Thoracic aorta (tissue), 2 donors: ENCODE data around the gene PLA2G4E. TPM values are rescaled to one million over a fixed set of nuclear protein-coding genes. Genes with fewer than 3 reads are reported as not detected.

Source experiments
- ATAC-seq: fragments of 150-250 bp; one replicate; pipeline ENCODE4 v1.8.0; 2017; ENCODE audit warnings: low read depth; ENCODE audit not compliant: insufficient number of reproducible peaks, low FRiP score
- DNase-seq: peaks from one replicate; pipeline ENCODE4 v3.0.0-alpha.2; 2020; ENCODE audit warnings: low spot score
- H3K27ac ChIP-seq, 2 donors: fragments of 200-600 bp; sonication (generic); 1 replicate in 1 of 2; 2 replicates in 1 of 2; pipeline ENCODE4 v1.5.1; 2016; ENCODE audit warnings: mild to moderate bottlenecking in 2 of 2, moderate library complexity in 2 of 2
- H3K27me3 ChIP-seq: fragments of 200-600 bp; sonication (generic); replicated peaks from 2 replicates; pipeline ENCODE4 v1.6.0; 2016; ENCODE audit warnings: mild to moderate bottlenecking; ENCODE audit not compliant: insufficient read depth
- H3K36me3 ChIP-seq: fragments of 200-600 bp; sonication (generic); one replicate; pipeline ENCODE4 v1.5.1; 2016
- H3K4me1 ChIP-seq, 2 donors: fragments of 200-600 bp; sonication (generic); 1 replicate in 1 of 2; 2 replicates in 1 of 2; pipeline versions ENCODE4 v1.5.1 to v1.6.0; 2016; ENCODE audit warnings: low read depth in 2 of 2, mild to moderate bottlenecking in 1 of 2; ENCODE audit not compliant: control insufficient read depth in 1 of 2
- H3K4me3 ChIP-seq: fragments of 200-600 bp; sonication (generic); 2 replicates; pipeline ENCODE4 v1.5.1; 2016; ENCODE audit warnings: mild to moderate bottlenecking
- H3K9me3 ChIP-seq: fragments of 200-600 bp; sonication (generic); 2 replicates; pipeline ENCODE4 v1.5.1; 2016
- CTCF ChIP-seq: fragments of 200-600 bp; sonication (generic); IDR thresholded peaks from one replicate; pipeline ENCODE4 v1.5.1; 2019; ENCODE audit warnings: antibody characterized with exemption
- total RNA-seq, 2 donors: library from RNA; depleted of rRNA; stranded (reverse); fragments of >200 nt; gene quantifications; one replicate each; pipeline versions ENCODE4 v1.1.0 to v1.2.3, GENCODE V29; 2016

The PLA2G4E gene, protein sequence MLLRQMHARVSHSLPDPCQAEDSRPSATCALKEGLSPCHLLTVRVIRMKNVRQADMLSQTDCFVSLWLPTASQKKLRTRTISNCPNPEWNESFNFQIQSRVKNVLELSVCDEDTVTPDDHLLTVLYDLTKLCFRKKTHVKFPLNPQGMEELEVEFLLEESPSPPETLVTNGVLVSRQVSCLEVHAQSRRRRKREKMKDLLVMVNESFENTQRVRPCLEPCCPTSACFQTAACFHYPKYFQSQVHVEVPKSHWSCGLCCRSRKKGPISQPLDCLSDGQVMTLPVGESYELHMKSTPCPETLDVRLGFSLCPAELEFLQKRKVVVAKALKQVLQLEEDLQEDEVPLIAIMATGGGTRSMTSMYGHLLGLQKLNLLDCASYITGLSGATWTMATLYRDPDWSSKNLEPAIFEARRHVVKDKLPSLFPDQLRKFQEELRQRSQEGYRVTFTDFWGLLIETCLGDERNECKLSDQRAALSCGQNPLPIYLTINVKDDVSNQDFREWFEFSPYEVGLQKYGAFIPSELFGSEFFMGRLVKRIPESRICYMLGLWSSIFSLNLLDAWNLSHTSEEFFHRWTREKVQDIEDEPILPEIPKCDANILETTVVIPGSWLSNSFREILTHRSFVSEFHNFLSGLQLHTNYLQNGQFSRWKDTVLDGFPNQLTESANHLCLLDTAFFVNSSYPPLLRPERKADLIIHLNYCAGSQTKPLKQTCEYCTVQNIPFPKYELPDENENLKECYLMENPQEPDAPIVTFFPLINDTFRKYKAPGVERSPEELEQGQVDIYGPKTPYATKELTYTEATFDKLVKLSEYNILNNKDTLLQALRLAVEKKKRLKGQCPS
- total RNA-seq = not detected

DNA sequence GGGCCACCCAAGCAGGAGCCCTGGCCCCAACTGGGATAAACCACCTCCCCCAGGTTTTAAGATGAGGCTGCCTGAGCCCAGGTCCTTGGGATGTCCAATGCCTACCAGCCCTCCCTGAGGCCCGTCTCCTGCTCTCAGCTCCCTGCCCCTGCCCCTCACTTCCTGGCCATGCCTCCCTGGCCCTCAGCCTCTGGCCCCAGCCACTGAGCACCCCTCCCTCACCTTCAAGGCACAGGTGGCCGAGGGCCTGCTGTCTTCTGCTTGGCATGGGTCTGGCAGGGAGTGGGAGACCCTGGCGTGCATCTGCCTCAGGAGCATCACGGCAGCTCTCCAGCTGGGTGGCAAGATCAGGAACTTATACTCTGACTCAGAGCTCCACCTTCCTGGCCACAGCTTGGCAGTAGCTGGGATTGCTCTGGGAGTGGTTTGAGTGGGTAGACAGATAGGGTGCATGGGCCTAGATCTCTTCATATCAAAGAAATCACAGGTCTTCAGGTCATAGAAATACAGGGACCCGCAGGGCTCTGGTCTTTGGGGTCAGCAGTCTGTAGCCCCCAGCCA, at the start of gene PLA2G4E:
Gene PLA2G4E, minus strand, starts transcription at position 330 of the 561 bp plus-strand sequence. Its CDS starts 12 bp downstream, at position 318.
- Histone ChIP-seq H3K4me3 (no peak within 1 kb of the TSS), H3K27me3 (no peaks in the 10 kb centered on the region), H3K27ac (no peak within 1 kb of the TSS), H3K36me3 (no peaks in the 10 kb centered on the region), H3K9me3 (no peaks in the 10 kb centered on the region), H3K4me1 (peaks cover 0 to 10% of the 10 kb centered on the region in 2 donors)
- no peak for ATAC-seq
- no peak for TF ChIP-seq CTCF
- no peak for DNase-seq

- Histone ChIP-seq H3K27ac (no peak overlapping the region), H3K27me3 (no peaks in the 10 kb centered on the region), H3K9me3 (no peaks in the 10 kb centered on the region), H3K36me3 (no peaks in the 10 kb centered on the region), H3K4me1 (no peaks in the 10 kb centered on the region), H3K4me3 (no peak overlapping the region)
- no peak for TF ChIP-seq CTCF
- DNase-seq = no peak
- ATAC-seq = no peak
Observed at GRCh38 chr15:42070279-42070975, 49.6 kb upstream of the PLA2G4E start.

- no peaks in the 10 kb centered on the region for H3K27me3 ChIP-seq
- no peaks in the 10 kb centered on the region for H3K4me1 ChIP-seq
- H3K9me3 ChIP-seq = no peaks in the 10 kb centered on the region
- H3K4me3 ChIP-seq = no peak overlapping the region
- no peak for ATAC-seq
- DNase-seq = no peak
- no peak overlapping the region for H3K27ac ChIP-seq
- TF ChIP-seq CTCF = no peak
- H3K36me3 ChIP-seq = no peaks in the 10 kb centered on the region
Observed at GRCh38 chr15:42069496-42070278, 48.8 kb upstream of the PLA2G4E start.

DNA sequence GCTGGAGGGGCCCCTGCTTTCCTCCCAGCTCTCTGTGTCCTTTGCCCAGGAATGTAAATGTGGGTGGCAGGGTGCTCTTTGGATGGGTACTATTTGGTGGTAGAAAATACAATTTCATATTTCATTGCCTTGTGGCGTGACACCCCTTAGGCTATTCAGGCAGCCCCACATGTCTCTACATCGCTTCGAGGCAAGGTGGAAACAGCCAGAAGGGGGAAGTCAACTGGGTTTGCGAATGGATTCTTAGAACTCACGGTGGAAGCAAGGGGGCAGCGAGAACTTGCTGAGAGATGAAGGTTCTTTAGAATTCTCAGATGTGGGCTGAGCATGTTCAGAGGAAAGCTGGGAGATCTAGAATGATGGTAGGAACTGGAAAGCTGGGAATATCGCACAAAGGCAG, 48.2 kb upstream of the PLA2G4E start:
- Histone ChIP-seq H3K9me3 (no peaks in the 10 kb centered on the region), H3K4me1 (no peaks in the 10 kb centered on the region), H3K27ac (no peak overlapping the region), H3K36me3 (no peaks in the 10 kb centered on the region), H3K4me3 (no peak overlapping the region), H3K27me3 (no peaks in the 10 kb centered on the region)
- DNase-seq (no peak), ATAC-seq (no peak)
- no peak for TF ChIP-seq CTCF
